Measurements from ENCODE around the gene PLSCR3. TPM values are rescaled to one million over a fixed set of nuclear protein-coding genes. Genes with fewer than 3 reads are reported as not detected.

PLSCR3 gene
- total and polyA plus RNA-seq, 2 donors (not counting 3 experiments of a cell fraction or from before 2014, with no cell fraction given) = 59.9 to 94.8 TPM

GRCh38 chr17:7432296-7432695 lies 38.0 kb upstream of the PLSCR3 start:
- POLR2A ChIA-PET = no interaction called here

More at GRCh38 chr17:7432296-7432695, 38.0 kb upstream of the PLSCR3 start:
- DNase-seq (ENCODE audit: low read depth, low spot score) (no peak), FAIRE-seq (no peak)
- Histone ChIP-seq H3K27ac (ENCODE audit: insufficient read depth, low read depth, low read length) (no peak overlapping the region), H4K20me1 (replicated peaks; ENCODE audit: control insufficient read depth, extremely low read depth, insufficient read depth, low read length) (no peaks in the 10 kb centered on the region), H3K4me1 (ENCODE audit: control insufficient read depth, extremely low read depth, insufficient read depth, low read length) (peaks cover 14% of the 10 kb centered on the region), H3K9me1 (replicated peaks; ENCODE audit: control insufficient read depth, extremely low read depth, insufficient read depth, low read length) (no peaks in the 10 kb centered on the region), H3K27me3 (ENCODE audit: control insufficient read depth in 2 of 2, insufficient read depth in 2 of 2, low read length in 2 of 2) (no peaks in the 10 kb centered on the region), H3K4me3 (replicated peaks in 1 of 3; ENCODE audit: insufficient read depth in 1 of 3, low read depth in 1 of 3, low read length in 3 of 3) (no peak overlapping the region), H3K79me2 (ENCODE audit: control insufficient read depth, insufficient read depth, low read length) (no peaks in the 10 kb centered on the region), H3K36me3 (ENCODE audit: control insufficient read depth in 2 of 2, extremely low read depth in 1 of 2, insufficient read depth in 2 of 2, low read length in 2 of 2) (no peaks in the 10 kb centered on the region), H3K4me2 (ENCODE audit: insufficient read depth, low read length) (no peak overlapping the region), H3K9me3 (replicated peaks; ENCODE audit: control insufficient read depth, insufficient read depth, low read length) (no peaks in the 10 kb centered on the region), H2AFZ (ENCODE audit: low read depth, low read length) (no peak overlapping the region), H3K9ac (replicated peaks; ENCODE audit: extremely low read depth, insufficient read depth, low read length) (no peak overlapping the region)
- CTCF ChIA-PET = interaction anchor here (0.8 to 1.5 kb wide), 2 partner anchors 9 to 77 kb away, joined by 3 to 5 read pairs; no protein-coding TSS in a partner anchor
- no peak for TF ChIP-seq FOS (IDR thresholded peaks at IDR 0.05; ENCODE audit: borderline replicate concordance, insufficient read depth, low read length)
- no peak for TF ChIP-seq POLR2AphosphoS5 (IDR thresholded peaks at IDR 0.05; ENCODE audit: insufficient read depth, low read depth, low read length)
- TF ChIP-seq CTCF (IDR thresholded peaks at IDR 0.05; ENCODE audit: extremely low read depth in 1 of 2, insufficient read depth in 1 of 2, low read depth in 1 of 2, low read length in 2 of 2) = no peak
- no peak for TF ChIP-seq MYC (IDR thresholded peaks at IDR 0.05; ENCODE audit: low read depth, low read length)
- no peak for TF ChIP-seq POLR2A (IDR thresholded peaks at IDR 0.05; ENCODE audit: low read depth, low read length)
- TF ChIP-seq, protein P1, sequence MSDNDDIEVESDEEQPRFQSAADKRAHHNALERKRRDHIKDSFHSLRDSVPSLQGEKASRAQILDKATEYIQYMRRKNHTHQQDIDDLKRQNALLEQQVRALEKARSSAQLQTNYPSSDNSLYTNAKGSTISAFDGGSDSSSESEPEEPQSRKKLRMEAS (IDR thresholded peaks at IDR 0.05; ENCODE audit: insufficient read depth, insufficient read length) = no peak
- TF ChIP-seq JUN (IDR thresholded peaks at IDR 0.05; ENCODE audit: borderline replicate concordance, insufficient read depth, insufficient read length, low read depth) = no peak
- TF ChIP-seq EZH2 (IDR thresholded peaks at IDR 0.05; ENCODE audit: borderline replicate concordance, low read depth, low read length, severe bottlenecking) = no peak
- TF ChIP-seq GATA2 (IDR thresholded peaks at IDR 0.05; ENCODE audit: insufficient read depth, insufficient read length, low read depth, low read length) = no peak
- no TSS peak for BruUV-seq (replicated peaks)
- intact Hi-C loops (cut with micrococcal nuclease) = no loop called here
- dilution Hi-C loops (cut with MboI; ENCODE audit: extremely low pct_ligation_motif_present, low sequenced_read_pairs) = no loop called here

Measured in endothelial cell of umbilical vein (primary cell).